Fibroblast of skin of right quadriceps (primary cell): ENCODE measurements around the gene PYDC1.
"Not testable (repeated sequence)": the region's sequence is repeated elsewhere in the genome, so short reads cannot be mapped to it uniquely, and the experiment has no call there.

Experiments used
- DNase-seq: peaks from one replicate; pipeline ENCODE4 v3.0.0-alpha.2; 2013

Gene PYDC1

GRCh38 chr16:31177136-31177535 lies 39.8 kb downstream of the PYDC1 start:
- no peak for DNase-seq

- not testable (repeated sequence) for DNase-seq
These were observed 46.9 kb downstream of the PYDC1 start for GRCh38 chr16:31170048-31170447.

GRCh38 chr16:31168848-31169247 lies 48.1 kb downstream of the PYDC1 start:
- DNase-seq: no peak

GRCh38 chr16:31167315-31167714 lies 49.6 kb downstream of the PYDC1 start:
- no peak for DNase-seq
